NK-92 treated with Interleukin-12 subunit alpha and Interleukin-12 subunit beta, amount 100 ng/mL, for 24 hours (cell line): Measurements from ENCODE around the gene OR56B4.

Experiments
- DNase-seq: peaks from one replicate; lab custom pipeline; 2025; lab: John Stamatoyannopoulos, UW

Gene OR56B4

DNA sequence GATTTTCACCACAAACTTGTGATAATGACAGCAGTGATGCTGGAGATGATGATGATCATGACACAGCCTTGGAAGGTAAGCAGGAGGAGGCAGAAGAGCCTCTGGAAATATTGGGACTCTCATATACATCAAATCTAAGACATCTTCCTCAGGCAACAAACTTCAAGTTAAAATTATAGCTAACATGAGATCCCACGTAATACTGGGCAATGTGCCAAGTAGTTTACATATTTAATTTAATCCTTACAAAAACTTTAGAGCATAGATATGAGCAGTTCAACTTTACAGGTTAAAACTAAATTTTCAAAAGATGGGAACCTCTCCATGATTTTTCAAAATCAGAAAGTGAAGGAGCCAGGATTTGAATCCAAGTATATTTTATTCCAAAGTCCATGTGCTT lies 43.6 kb downstream of the OR56B4 start:
- no peak for DNase-seq

DNA sequence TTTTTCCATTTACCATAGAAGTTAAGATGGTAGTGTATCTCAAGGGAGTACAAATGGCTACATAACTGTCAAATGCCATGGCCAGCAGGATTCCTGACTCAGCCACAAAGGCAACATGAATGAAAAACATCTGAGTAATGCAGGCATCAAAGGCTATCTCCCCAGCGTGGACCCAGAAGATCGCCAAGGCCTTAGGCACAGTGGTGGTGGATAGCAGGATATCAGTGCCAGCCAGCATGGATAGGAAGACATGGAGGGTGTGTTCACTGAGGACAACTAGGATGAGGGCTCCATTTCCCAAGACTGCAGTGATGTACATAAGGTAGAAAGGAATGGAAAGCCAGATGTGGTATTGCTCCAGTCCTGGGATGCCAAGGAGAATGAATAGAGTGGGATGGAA lies 44.6 kb downstream of the OR56B4 start:
- no peak for DNase-seq

DNA sequence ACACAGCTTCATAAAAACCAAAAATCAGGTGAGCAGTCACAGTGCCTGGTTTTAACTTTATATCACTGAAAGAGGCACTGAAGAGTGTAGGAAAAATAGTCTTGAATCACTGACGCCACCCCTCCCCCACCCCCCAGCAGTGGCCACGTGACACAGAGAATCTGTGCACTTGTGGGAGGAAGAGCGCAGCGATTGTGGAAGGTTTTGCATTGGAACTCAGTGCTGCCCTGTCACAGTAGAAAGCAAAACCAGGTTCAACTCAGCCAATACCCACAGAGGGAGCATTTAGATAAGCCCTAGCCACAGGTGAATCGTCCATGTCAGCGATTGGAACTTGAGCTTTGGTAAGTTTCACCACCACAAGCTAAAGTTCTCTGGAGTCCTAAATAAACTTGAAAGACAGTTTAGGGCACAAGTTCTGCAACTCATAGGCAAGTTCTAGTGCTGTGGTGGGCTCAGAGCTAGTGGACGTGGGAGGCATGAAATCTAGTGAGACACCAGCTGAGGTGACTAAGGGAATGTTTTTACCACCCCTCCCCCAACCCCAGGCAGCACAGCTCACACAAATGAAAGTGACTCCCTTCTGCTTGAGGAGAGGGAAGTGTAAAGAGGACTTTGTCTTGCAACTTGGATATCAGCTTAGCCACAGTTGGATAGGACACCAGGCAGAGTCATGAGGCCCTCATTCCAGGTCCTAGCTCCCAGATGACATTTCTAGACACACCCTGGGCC lies 49.3 kb downstream of the OR56B4 start:
- no peak for DNase-seq
